PC-3 (cell line): ENCODE measurements around the gene BCL6B.

ENCODE experiments used
- CTCF ChIP-seq: fragments of 300-600 bp; sonication (generic); conservative IDR thresholded peaks from 2 replicates; pipeline ENCODE4 v1.5.1; 2017; ENCODE audit warnings: antibody characterized with exemption, low read depth, mild to moderate bottlenecking, low read length
- EZH2 ChIP-seq: fragments of 300-600 bp; sonication (generic); IDR thresholded peaks from one replicate; pipeline ENCODE4 v1.6.1; 2017; ENCODE audit warnings: antibody characterized with exemption, mild to moderate bottlenecking, low read length; ENCODE audit not compliant: unreplicated experiment
- EZH2phosphoT487 ChIP-seq: fragments of 300-600 bp; sonication (generic); IDR thresholded peaks from 2 replicates; pipeline ENCODE4 v1.6.1; 2018; ENCODE audit warnings: mild to moderate bottlenecking, antibody characterized with exemption, low read length, borderline replicate concordance

GRCh38 chr17:7074931-7075330 lies 52.1 kb downstream of the BCL6B start:
- TF ChIP-seq EZH2 (no peak), EZH2phosphoT487 (no peak), CTCF (no peak)
